HG03439 (cell line): ENCODE results near the gene ANKMY1.

Experiments used
- ATAC-seq: cut with Tn5 transposase; IDR thresholded peaks from one replicate; pipeline ENCODE4 v1.9.1; 2021; ENCODE audit warnings: mild to moderate bottlenecking, moderate library complexity; ENCODE audit not compliant: unreplicated experiment

ANKMY1 gene

GRCh38 chr2:240462707-240463273 is 95.0 kb downstream of the ANKMY1 start:
- no peak for ATAC-seq

- ATAC-seq, result no peak
These were observed 95.6 kb downstream of the ANKMY1 start for GRCh38 chr2:240462073-240462706.

DNA sequence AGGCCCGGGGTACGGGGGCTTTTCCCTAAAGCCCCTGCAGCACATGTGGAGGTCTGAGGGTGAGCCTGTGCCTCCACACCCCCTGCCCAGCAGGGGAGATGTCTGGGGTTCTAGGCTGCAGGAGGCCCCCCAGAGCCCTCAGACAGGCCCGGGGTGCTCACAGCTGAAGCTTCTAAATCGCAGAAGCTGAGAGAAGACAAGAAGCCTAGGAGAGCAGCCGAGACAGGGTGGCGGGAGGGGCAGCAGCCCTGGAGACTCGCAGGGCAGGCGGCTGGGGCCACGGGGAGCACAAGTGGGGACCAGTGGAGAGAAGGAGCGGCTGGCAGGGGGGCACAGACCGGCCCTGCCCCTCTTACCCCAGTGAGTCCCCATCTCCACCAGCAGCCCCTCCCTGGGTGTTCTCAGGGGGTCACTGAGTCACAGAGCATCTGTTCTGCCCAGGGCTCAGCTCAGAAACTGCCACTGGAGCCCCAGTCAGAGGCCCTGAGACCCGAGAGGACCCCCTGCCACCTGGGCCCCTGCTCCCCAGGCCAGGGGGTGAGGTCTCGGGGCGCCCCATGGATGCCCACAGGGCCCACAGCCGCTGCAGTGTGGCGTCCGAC is 96.2 kb downstream of the ANKMY1 start:
- no peak for ATAC-seq

- ATAC-seq, result no peak
These were observed 96.9 kb downstream of the ANKMY1 start for GRCh38 chr2:240460781-240461431.

DNA sequence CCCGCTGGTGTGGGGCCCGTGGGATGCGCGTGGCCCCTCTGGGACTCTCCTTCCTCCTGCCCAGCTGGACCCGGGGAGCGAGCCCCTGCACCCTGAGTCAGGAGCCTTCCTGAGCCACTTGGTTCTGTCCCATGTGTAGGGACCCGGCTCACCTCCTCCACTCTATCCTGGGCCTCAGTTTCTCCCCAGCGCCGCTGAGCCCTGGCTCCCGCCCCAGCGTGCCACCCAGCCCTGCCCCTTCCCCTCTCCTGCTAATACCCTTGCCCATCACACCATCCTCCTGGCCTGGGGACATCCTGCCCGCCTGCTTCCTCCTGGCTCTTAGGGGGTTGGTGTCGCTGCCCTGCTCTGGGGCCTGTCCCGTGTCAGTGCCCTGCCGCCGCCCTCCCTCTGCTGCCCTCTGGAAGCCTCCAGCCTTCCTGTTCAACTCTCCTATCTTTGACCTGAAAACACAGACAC is 97.5 kb downstream of the ANKMY1 start:
- no peak for ATAC-seq

GRCh38 chr2:240459401-240460252 is 98.2 kb downstream of the ANKMY1 start:
- no peak for ATAC-seq

GRCh38 chr2:240458900-240459391 is 98.8 kb downstream of the ANKMY1 start:
- no peak for ATAC-seq

DNA sequence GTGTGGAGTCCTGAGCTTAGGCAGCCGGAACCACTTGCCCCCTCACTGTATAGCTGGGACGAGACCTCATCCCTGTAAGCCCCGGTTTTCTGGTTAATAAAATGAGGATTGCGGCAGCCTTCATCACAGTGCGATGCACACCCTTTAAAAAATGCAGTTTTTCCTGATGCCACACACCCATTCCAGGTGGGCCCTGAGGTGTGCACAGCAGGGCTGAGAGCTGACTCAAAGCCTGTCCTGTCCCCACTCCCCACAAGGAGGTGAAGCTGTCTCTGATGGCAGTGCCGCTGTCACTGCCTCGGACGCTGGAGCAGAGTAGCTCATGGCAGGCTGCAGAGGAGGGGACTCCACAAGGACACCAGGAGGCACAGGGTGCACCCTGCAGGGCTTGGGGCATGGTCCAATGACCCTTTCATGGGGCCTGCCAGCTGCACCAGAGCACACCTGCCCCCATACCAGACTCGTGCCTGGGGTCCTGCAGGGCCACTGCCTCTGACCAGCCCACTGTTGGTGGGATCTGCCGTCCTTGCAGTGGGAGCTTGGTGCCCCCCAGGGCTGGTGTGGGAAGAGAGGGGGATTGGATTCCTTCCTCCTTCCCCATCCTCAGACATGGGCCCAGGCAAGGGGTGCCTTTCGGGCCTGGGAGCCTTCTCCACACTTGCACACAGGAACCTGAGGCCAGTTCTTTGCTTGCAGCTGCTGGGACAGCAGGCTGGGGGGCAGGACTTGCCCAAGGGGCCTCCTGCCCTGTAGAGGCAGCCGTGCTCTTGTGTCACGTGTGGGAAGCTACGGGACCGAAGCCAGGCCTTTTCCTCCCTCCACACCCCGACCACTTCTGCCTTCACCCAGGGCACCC is 99.5 kb downstream of the ANKMY1 start:
- no peak for ATAC-seq

DNA sequence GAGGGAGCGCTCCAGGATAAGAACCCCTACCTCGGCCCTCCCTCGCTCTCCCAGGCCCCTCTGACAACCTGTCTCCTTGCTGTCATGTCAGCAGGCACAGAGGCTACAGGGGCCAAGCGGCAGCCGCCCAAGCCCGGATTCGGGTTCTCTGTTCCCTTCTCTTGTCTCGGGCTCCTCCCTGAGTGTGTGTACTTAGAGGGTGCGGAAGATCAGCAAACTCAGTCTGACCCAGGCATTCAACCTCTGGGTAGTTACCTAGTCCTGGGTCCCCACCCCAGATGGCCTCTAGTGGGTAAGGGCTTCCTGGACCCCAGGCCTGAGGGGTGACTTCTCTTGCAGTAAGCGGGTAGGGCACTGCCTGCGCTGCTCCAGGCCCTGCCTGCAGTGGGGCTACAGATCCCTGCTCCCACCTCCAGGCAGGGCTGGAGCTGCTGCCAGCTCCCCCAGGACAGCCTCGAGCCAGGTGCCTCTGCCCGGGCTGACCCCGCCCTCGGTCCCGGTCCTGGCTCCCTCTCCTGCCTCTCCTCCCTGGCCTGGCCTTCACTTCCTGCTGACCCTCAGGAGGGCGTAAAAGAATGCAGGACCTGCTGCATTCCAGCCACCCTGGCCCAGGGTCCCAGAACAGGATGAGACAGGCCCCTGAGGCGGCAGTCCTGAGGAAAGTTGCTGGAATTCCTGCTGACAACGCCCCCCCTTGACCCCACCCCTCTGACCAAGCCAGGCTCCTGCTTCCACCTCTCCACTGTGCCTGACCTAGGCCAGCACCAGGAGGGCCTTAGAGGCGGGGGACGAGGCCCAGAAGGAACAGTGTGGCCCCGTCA is 100.4 kb downstream of the ANKMY1 start:
- no peak for ATAC-seq

DNA sequence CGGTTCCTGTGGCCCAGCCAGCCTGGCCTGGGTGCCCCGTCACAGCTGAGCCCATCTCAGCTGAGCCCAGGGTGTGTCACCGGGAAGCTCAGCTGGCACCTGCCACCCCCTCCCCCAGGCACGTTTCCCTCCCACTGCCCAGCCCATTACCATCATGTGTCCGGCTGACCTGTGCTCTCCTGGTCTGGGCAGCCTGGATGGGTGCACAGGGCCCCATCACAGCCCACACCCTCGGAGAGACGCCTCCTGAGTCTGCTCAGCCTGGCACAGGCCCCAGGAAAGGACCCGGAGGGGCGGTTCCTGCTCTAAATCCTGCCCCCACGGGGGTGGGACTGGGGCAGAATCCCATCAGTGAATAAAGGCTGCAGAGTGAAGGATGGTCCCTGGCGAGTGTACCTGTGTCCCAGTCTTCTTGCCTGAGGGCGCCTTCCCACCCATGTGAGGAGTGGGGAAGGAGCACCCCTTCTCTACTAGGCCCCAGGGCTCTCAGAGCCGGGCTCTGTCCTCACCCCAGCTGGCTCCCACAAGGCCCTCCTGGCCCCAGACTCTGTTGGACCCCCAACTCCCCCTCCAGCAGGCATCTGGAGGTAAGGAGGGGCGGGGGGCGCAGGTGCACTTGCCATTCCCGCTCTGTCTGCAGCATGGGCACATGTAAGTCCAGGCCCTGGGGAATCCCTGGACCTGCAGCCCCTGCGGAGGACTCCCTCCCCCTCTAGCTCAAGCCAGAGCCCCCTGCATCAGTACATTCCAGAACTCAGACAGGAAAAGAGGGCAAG is 101.2 kb downstream of the ANKMY1 start:
- no peak for ATAC-seq

DNA sequence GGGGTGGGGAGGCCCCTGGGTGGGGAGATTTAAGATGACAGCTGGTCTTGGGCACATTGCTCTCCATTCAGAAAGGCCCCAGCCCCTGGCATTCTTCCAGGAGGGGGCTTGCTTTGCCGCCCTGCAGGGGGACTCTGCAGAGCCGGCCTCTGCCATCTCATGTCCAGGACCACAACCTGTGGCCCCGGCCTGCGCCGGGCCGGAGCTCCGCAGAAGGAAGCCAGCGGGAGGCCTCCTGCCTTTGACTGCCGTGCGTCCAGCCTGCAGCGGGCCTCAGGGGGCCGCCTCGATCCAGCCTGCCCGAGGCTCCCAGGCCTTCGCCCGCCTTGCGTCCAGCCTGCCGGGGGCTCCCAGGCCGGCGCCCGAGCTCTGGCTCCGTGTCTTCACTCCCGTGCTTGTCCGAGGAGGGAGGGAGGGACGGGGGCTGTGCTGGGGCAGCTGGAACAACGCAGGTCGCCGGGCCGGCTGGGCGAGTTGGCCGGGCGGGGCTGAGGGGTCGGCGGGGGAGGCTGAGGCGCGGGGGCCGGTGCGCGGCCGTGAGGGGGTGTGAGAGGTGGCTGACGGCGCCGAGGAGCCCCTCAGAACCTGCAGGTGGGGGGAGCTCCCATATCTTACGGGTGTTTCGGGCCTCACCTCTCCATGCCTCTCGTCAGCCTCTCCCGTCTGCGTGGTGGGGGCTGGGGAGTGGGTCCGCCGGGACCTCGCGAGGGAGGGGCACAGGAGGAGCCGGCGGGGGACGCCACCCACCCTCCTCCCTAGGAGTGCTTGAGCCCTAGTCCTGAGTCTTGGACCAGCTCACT is 101.9 kb downstream of the ANKMY1 start:
- ATAC-seq, result no peak

GRCh38 chr2:240455272-240455646 is 102.5 kb downstream of the ANKMY1 start:
- ATAC-seq, result no peak

DNA sequence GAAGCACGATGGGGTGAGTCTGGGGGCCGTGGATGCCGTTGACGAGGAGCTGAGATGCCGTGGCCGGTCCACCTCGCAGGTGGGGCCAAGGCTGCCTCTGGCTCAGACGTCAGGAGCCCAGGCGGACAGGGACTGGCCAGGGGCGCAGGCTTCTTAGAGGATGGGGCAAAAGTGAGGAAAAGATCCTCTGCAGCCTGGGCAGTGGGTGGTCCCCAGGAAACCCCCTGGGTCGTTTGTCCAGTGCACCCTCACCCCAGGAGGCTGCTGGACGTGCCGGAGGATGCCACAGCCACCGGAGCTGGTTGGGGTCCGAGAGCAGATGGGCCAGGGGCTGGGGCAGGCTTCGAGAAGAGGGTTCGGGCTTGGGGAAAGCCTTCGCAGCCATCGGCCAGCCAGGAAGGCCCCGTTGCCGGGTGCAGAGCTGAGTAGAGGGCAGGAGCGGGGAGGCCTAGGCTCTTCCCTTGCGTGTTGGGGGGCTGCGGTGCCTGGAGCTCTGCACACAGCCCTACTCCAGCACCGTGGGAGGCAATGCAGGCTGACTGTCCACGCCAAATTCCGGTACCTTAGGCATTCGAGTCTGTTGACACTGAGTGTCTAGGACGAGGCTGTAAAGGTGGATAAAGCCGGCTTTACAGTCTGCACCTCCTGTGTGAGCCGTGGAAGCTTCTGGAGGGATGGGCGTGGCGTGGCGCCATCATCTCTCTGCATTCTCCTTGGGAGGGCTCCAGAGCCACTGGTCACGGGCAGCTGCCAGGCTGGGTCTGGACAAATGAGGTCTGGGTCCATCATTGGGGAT is 103.5 kb downstream of the ANKMY1 start:
- ATAC-seq, result no peak

DNA sequence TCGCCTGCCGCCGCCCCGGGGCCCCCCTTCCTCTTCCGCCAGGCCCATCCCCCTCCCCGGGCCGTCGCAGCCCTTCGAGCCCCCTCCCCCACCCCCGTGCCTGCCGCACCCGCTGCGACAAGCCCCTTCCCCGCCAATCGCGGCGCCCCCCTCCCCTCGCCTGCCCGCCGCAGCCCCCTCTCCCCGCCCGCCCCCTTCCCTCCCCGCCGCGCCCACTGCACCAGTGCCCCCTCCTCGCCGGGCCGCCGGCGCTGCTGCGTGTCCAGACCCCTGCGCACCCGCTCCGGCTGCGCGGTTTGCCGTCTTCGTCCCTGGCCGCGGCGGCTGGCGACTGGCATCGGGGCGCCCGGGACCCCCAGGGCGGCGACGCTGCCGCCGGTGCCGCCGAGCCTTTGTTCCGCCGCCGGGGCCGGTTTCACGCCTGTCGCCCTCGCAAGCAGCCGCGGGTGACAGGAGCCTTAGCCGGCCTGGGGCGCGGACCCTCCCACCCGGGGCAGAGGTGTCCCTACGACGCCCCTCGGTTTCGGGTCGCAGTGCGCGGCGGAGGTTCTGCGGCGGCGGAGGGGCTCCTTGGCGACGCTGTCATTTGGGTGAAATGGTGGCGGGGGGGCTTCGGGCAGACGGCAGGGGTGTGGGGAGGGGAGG is 104.2 kb downstream of the ANKMY1 start:
- no peak for ATAC-seq

- ATAC-seq, result no peak
These were observed 105.1 kb downstream of the ANKMY1 start for GRCh38 chr2:240452462-240453256.
